Right atrium auricular region (tissue), 2 donors: ENCODE results near the gene ACVR2B. TPM values are rescaled to one million over a fixed set of nuclear protein-coding genes. Genes with fewer than 3 reads are reported as not detected.

Experiments used
- DNase-seq: peaks from one replicate; pipeline ENCODE4 v3.0.0-alpha.2; 2019; ENCODE audit warnings: low spot score
- H3K27ac ChIP-seq, 2 donors: fragments of 200-600 bp; sonication (generic); 1 replicate in 1 of 2; 2 replicates in 1 of 2; pipeline ENCODE4 v1.5.1; 2016 to 2019
- H3K27me3 ChIP-seq, 2 donors: fragments of 200-600 bp; sonication (generic); one replicate each; pipeline versions ENCODE4 v1.5.1 to v1.6.0; 2017 to 2019
- H3K36me3 ChIP-seq: fragments of 200-600 bp; sonication (generic); one replicate; pipeline ENCODE4 v1.5.1; 2016
- H3K4me1 ChIP-seq, 2 donors: fragments of 200-600 bp; sonication (generic); one replicate each; pipeline versions ENCODE4 v1.5.1 to v1.6.0; 2017 to 2019
- H3K4me3 ChIP-seq, 2 donors: fragments of 200-600 bp; sonication (generic); 1 replicate in 1 of 2; 2 replicates in 1 of 2; pipeline ENCODE4 v1.5.1; 2017 to 2019; ENCODE audit warnings: mild to moderate bottlenecking in 1 of 2, moderate library complexity in 1 of 2
- H3K9me3 ChIP-seq, 2 donors: fragments of 200-600 bp; sonication (generic); one replicate each; pipeline ENCODE4 v1.5.1; 2019
- total RNA-seq, 2 donors: library from RNA; depleted of rRNA; stranded (reverse); fragments of >200 nt; gene quantifications; one replicate each; pipeline ENCODE4 v1.1.0, GENCODE V29; 2016
- TF ChIP-seq, protein P1 (sequence below), 2 donors: fragments of 200-600 bp; sonication (generic); IDR thresholded peaks; one replicate each; pipeline ENCODE4 v1.5.1; 2019; ENCODE audit warnings: antibody characterized with exemption in 2 of 2

Gene ACVR2B
- total RNA-seq, 2 donors from 2014 or later: 3.9 to 6.0 TPM

GRCh38 chr3:38536671-38537070 lies 83.0 kb downstream of the ACVR2B start:
- Histone ChIP-seq H3K27ac (peak overlapping the region; percentile 83 to 91), H3K4me3 (no peak overlapping the region), H3K36me3 (no peaks in the 10 kb centered on the region), H3K9me3 (no peaks in the 10 kb centered on the region), H3K27me3 (no peaks in the 10 kb centered on the region), H3K4me1 (peaks cover 0 to 63% of the 10 kb centered on the region in 2 donors)
- TF ChIP-seq, protein P1, sequence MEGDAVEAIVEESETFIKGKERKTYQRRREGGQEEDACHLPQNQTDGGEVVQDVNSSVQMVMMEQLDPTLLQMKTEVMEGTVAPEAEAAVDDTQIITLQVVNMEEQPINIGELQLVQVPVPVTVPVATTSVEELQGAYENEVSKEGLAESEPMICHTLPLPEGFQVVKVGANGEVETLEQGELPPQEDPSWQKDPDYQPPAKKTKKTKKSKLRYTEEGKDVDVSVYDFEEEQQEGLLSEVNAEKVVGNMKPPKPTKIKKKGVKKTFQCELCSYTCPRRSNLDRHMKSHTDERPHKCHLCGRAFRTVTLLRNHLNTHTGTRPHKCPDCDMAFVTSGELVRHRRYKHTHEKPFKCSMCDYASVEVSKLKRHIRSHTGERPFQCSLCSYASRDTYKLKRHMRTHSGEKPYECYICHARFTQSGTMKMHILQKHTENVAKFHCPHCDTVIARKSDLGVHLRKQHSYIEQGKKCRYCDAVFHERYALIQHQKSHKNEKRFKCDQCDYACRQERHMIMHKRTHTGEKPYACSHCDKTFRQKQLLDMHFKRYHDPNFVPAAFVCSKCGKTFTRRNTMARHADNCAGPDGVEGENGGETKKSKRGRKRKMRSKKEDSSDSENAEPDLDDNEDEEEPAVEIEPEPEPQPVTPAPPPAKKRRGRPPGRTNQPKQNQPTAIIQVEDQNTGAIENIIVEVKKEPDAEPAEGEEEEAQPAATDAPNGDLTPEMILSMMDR (IDR thresholded peaks at IDR 0.05): no peak
- no peak for DNase-seq

GRCh38 chr3:38538773-38539353 lies 85.2 kb downstream of the ACVR2B start:
- peaks cover 0 to 67% of the 10 kb centered on the region in 2 donors for H3K4me1 ChIP-seq
- TF ChIP-seq, protein P1 (IDR thresholded peaks at IDR 0.05): no peak
- H3K27me3 ChIP-seq: no peaks in the 10 kb centered on the region
- H3K27ac ChIP-seq: peak overlapping the region; percentile 83 to 91
- H3K4me3 ChIP-seq: no peak overlapping the region
- H3K9me3 ChIP-seq: no peaks in the 10 kb centered on the region
- no peaks in the 10 kb centered on the region for H3K36me3 ChIP-seq
- no peak for DNase-seq

DNA sequence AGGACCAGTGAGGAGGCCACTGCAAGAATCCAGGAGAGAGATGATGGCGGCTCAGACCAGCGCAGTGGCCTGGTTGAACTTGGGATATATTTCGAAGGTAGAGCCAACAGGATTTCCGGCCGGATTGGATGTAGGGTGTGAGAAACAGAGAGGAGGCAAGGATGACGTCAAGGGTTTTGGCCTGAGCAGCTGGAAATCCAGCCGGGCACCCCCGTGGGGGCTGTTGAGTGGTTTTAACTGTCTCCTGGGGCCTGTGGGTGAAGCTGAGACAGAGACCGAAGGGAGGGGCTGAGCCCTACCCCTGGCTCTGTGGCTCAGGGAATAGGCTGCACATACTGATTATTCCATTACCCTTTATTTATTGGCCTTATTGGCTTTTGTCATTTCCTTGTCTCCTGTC lies 88.1 kb downstream of the ACVR2B start:
- DNase-seq: peak; percentile 76
- Histone ChIP-seq H3K27me3 (no peaks in the 10 kb centered on the region), H3K36me3 (no peaks in the 10 kb centered on the region), H3K9me3 (no peaks in the 10 kb centered on the region), H3K4me1 (peaks cover 0 to 72% of the 10 kb centered on the region in 2 donors), H3K4me3 (no peak overlapping the region), H3K27ac (peak overlapping the region; percentile 83 to 91)
- TF ChIP-seq, protein P1 (IDR thresholded peaks at IDR 0.05): no peak

Other genes starting within 250 kb of the ACVR2B start
- not detected for gene SLC22A13, start 188.1 kb upstream of the ACVR2B start, total RNA-seq
- not detected for gene SLC22A14, start 171.6 kb upstream of the ACVR2B start, total RNA-seq
- under 1 TPM; 0.70 to 0.79 TPM for gene XYLB, start 107.1 kb upstream of the ACVR2B start, total RNA-seq
- 10 to 100 TPM; 23.4 to 36.6 TPM for gene EXOG, start 42.5 kb downstream of the ACVR2B start, total RNA-seq
- gene SCN5A, start 195.8 kb downstream of the ACVR2B start, total RNA-seq: 100 to 1,000 TPM; 102 to 118 TPM